Activated T-helper 17 cell treated with anti-CD3 and anti-CD28 coated beads, Interleukin-2, amount 50 U/mL, for 72 hours (primary cell): ENCODE results near the gene CDH13. TPM values are rescaled to one million over a fixed set of nuclear protein-coding genes. Genes with fewer than 3 reads are reported as not detected.

ENCODE experiments used
- ATAC-seq: fragments of 150-1000 bp; cut with Tn5 transposase; replicated peaks from 2 replicates; pipeline ENCODE4 v1.10.0; 2021; ENCODE audit warnings: mild to moderate bottlenecking, moderate library complexity
- H3K27ac Mint-ChIP-seq: one replicate; pipeline ENCODE4 v1.8.0; 2022; ENCODE audit warnings: mixed read lengths
- H3K27me3 Mint-ChIP-seq: one replicate; pipeline ENCODE4 v1.8.0; 2022; ENCODE audit warnings: mixed read lengths
- H3K36me3 Mint-ChIP-seq: one replicate; pipeline ENCODE4 v1.8.0; 2022; ENCODE audit warnings: low read depth, mild to moderate bottlenecking, mixed read lengths
- H3K4me1 Mint-ChIP-seq: one replicate; pipeline ENCODE4 v1.8.0; 2022; ENCODE audit warnings: mixed read lengths
- H3K4me3 Mint-ChIP-seq: one replicate; pipeline ENCODE4 v1.8.0; 2022; ENCODE audit warnings: mild to moderate bottlenecking, mixed read lengths
- H3K9me3 Mint-ChIP-seq: one replicate; pipeline ENCODE4 v1.8.0; 2022; ENCODE audit warnings: mixed read lengths
- total RNA-seq, 2 donors: library from RNA; stranded (reverse); gene quantifications; one replicate each; pipeline ENCODE4 v1.2.3, GENCODE V29; 2022

The CDH13 gene
- total RNA-seq, 2 donors from 2014 or later = not detected

- ATAC-seq = no peak
Observed at GRCh38 chr16:83134638-83135037, 507.9 kb downstream of the CDH13 start.

GRCh38 chr16:83136419-83136818, 509.6 kb downstream of the CDH13 start:
- Mint-ChIP-seq H3K4me1 (peaks cover 12% of the 10 kb centered on the region), H3K4me3 (no peak overlapping the region), H3K36me3 (no peaks in the 10 kb centered on the region), H3K27ac (no peak overlapping the region), H3K9me3 (no peaks in the 10 kb centered on the region), H3K27me3 (peaks cover 3% of the 10 kb centered on the region)
- ATAC-seq = no peak

More at GRCh38 chr16:83134638-83135037, 507.9 kb downstream of the CDH13 start:
- Mint-ChIP-seq H3K4me1 (peaks cover 12% of the 10 kb centered on the region), H3K4me3 (no peak overlapping the region), H3K27me3 (peaks cover 3% of the 10 kb centered on the region), H3K27ac (no peak overlapping the region), H3K9me3 (no peaks in the 10 kb centered on the region), H3K36me3 (no peaks in the 10 kb centered on the region)

GRCh38 chr16:83136924-83137323, 510.2 kb downstream of the CDH13 start:
- Mint-ChIP-seq H3K4me1 (peaks cover 12% of the 10 kb centered on the region), H3K36me3 (no peaks in the 10 kb centered on the region), H3K4me3 (peak overlapping the region; percentile 64), H3K27ac (peak overlapping the region; percentile 60), H3K9me3 (no peaks in the 10 kb centered on the region), H3K27me3 (peaks cover 3% of the 10 kb centered on the region)
- no peak for ATAC-seq

GRCh38 chr16:83137326-83137781, 510.6 kb downstream of the CDH13 start:
- peaks cover 4% of the 10 kb centered on the region for H3K27me3 Mint-ChIP-seq
- H3K4me1 Mint-ChIP-seq = peaks cover 12% of the 10 kb centered on the region
- no peaks in the 10 kb centered on the region for H3K36me3 Mint-ChIP-seq
- peak overlapping the region; percentile 60 for H3K27ac Mint-ChIP-seq
- peak overlapping the region; percentile 64 for H3K4me3 Mint-ChIP-seq
- H3K9me3 Mint-ChIP-seq = no peaks in the 10 kb centered on the region
- ATAC-seq = peak; percentile 86

DNA sequence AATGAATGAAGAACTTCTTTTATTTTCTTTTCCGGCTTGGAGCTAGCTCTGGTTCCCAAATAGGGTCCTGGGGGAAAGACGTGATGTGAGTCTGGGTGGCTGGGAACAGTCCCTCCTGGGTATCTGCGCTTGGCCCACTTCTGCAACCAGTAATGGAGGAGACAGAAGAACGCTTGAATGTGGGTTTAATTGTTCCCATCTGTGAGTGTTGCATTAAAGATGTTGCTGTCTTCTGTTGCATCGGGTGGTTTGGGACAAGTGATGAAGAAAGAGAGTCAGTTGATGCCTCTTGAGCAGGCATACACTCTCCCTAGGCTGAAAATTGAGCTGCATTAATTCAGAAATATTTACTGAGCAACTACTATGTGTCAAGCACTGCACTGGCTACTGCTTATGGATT, 511.1 kb downstream of the CDH13 start:
- Mint-ChIP-seq H3K9me3 (no peaks in the 10 kb centered on the region), H3K36me3 (no peaks in the 10 kb centered on the region), H3K4me1 (peaks cover 12% of the 10 kb centered on the region), H3K27me3 (peaks cover 7% of the 10 kb centered on the region), H3K27ac (peak overlapping the region; percentile 60), H3K4me3 (peak overlapping the region; percentile 64)
- ATAC-seq = no peak

GRCh38 chr16:83138512-83138911, 511.7 kb downstream of the CDH13 start:
- ATAC-seq = no peak

DNA sequence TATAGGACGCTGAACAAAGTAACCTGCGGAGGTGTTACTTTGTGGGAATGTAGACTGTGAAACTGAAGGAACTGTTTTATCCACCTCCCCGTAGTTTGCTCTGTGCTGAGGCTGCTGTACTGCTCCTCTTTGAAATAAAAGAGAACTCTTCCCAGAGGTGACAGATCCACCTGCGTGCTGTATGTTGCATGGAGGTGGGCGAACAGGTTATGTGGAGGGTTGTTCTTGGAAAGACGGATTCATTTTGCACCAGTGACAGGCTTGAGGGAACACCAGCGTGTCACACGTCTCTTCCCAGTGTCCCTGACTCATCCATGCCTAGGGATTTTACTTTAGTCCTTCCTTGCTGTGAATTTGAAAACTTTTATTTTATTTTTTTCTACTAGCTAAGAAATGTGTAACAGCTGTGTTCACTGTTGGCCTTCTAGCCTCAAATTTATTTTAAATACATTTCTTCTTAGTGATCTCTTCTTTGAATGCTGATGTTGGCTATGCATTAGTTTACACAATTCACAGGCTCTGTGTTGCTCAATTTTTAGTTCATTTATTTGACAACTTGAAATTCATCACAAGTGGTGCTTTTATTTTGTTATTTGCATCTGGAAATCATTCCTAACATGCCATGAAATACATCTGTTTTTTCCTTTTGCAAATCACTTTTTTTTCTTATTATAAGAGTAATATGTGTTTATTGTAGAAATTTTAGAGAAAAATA, 512.4 kb downstream of the CDH13 start:
- Mint-ChIP-seq H3K9me3 (no peaks in the 10 kb centered on the region), H3K27me3 (peaks cover 7% of the 10 kb centered on the region), H3K27ac (no peak overlapping the region), H3K36me3 (no peaks in the 10 kb centered on the region), H3K4me1 (peaks cover 12% of the 10 kb centered on the region), H3K4me3 (no peak overlapping the region)
- ATAC-seq = no peak

More at GRCh38 chr16:83138512-83138911, 511.7 kb downstream of the CDH13 start:
- Mint-ChIP-seq H3K36me3 (no peaks in the 10 kb centered on the region), H3K27me3 (peaks cover 7% of the 10 kb centered on the region), H3K4me1 (peaks cover 12% of the 10 kb centered on the region), H3K9me3 (no peaks in the 10 kb centered on the region), H3K4me3 (no peak overlapping the region), H3K27ac (no peak overlapping the region)

GRCh38 chr16:83143788-83144187, 517.0 kb downstream of the CDH13 start:
- no peak overlapping the region for H3K27ac Mint-ChIP-seq
- H3K4me1 Mint-ChIP-seq = no peaks in the 10 kb centered on the region
- H3K9me3 Mint-ChIP-seq = no peaks in the 10 kb centered on the region
- no peak overlapping the region for H3K4me3 Mint-ChIP-seq
- no peak for ATAC-seq
- H3K36me3 Mint-ChIP-seq = no peaks in the 10 kb centered on the region
- H3K27me3 Mint-ChIP-seq = peaks cover 11% of the 10 kb centered on the region

DNA sequence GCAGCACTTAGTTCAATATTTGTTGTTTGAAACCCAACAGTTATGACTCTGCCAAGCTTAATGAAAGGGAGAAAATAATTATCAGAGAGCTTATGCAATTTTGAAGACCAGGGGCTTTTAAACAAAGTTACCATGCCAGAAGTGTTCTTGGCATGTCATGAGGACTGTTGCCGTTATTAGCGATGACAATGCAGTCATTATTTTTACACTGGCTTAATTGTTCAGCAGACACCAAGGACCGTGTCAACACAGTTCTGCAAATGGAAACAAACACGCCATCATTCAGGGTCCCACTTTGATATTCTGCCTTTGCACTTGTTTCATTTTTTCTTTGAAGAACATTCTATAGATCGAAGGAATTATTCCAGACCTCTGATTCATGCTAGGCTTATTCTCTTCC, 518.5 kb downstream of the CDH13 start:
- H3K4me1 Mint-ChIP-seq = no peaks in the 10 kb centered on the region
- no peak overlapping the region for H3K4me3 Mint-ChIP-seq
- H3K27ac Mint-ChIP-seq = no peak overlapping the region
- H3K27me3 Mint-ChIP-seq = peaks cover 15% of the 10 kb centered on the region
- ATAC-seq = no peak
- no peaks in the 10 kb centered on the region for H3K9me3 Mint-ChIP-seq
- no peaks in the 10 kb centered on the region for H3K36me3 Mint-ChIP-seq

GRCh38 chr16:83147244-83147643, 520.5 kb downstream of the CDH13 start:
- Mint-ChIP-seq H3K27me3 (peaks cover 20% of the 10 kb centered on the region), H3K4me1 (no peaks in the 10 kb centered on the region), H3K36me3 (no peaks in the 10 kb centered on the region), H3K9me3 (no peaks in the 10 kb centered on the region), H3K27ac (no peak overlapping the region), H3K4me3 (no peak overlapping the region)
- no peak for ATAC-seq

DNA sequence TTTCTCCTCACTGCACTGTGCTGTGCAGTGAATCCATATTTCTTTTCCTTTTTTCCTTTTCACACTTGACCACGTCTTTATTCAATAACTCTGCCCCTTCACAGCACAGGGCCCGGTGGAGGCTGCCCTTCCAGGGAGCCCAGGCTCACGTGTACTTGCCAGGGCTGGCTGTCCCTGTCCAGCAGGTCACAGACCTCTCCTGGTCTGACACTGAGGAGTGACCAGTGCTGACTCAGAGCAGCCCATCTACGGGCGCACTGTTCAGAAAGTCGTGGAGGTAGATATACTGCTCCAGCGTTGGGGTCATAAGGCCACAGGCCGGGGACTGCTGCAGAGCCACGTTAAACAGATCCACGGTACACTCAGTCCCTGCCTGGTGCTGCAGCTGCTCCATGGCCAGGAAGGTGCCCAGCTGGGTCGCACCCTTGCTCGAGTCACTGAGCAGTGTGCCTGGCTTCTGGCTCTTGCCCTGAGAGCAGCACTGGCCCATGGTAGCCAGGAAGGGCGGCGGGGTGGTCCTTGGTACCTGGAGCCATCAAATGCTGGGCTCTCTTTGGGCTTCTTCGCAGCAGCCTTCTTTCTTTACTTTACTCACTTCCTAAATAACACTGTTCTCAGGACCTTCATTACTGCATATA, 531.7 kb downstream of the CDH13 start:
- H3K36me3 Mint-ChIP-seq = no peaks in the 10 kb centered on the region
- H3K27ac Mint-ChIP-seq = no peak overlapping the region
- peaks cover 2% of the 10 kb centered on the region for H3K9me3 Mint-ChIP-seq
- no peak overlapping the region for H3K4me3 Mint-ChIP-seq
- peaks cover 3% of the 10 kb centered on the region for H3K27me3 Mint-ChIP-seq
- no peak for ATAC-seq
- no peaks in the 10 kb centered on the region for H3K4me1 Mint-ChIP-seq

DNA sequence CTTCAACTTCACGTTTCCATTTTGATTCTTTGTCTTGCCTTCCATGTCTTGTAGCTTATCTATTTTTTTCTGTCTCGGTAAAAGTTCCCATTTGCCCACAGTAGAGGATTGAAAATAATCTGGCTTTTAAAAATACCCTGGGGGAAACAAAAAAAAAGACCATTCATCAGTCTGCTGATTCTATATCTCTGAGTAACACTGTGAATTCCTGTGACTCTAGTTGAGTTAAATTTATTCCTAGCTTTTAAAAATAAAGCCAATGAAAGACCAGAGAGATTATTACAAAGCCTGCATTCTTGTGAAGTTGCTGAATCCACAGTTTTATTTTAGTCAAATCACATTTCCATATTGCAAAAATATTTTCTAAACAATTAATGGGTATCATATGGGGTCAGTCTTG, 532.3 kb downstream of the CDH13 start:
- Mint-ChIP-seq H3K27ac (no peak overlapping the region), H3K4me3 (no peak overlapping the region), H3K36me3 (no peaks in the 10 kb centered on the region), H3K9me3 (peaks cover 4% of the 10 kb centered on the region), H3K4me1 (no peaks in the 10 kb centered on the region), H3K27me3 (peaks cover 4% of the 10 kb centered on the region)
- no peak for ATAC-seq

GRCh38 chr16:83160287-83161020, 533.7 kb downstream of the CDH13 start:
- Mint-ChIP-seq H3K4me1 (no peaks in the 10 kb centered on the region), H3K9me3 (peaks cover 4% of the 10 kb centered on the region), H3K27ac (no peak overlapping the region), H3K36me3 (no peaks in the 10 kb centered on the region), H3K4me3 (no peak overlapping the region), H3K27me3 (peaks cover 4% of the 10 kb centered on the region)
- no peak for ATAC-seq

- Mint-ChIP-seq H3K36me3 (no peaks in the 10 kb centered on the region), H3K27ac (no peak overlapping the region), H3K9me3 (peaks cover 4% of the 10 kb centered on the region), H3K4me1 (no peaks in the 10 kb centered on the region), H3K4me3 (no peak overlapping the region), H3K27me3 (peaks cover 4% of the 10 kb centered on the region)
- no peak for ATAC-seq
Observed at GRCh38 chr16:83162791-83163190, 536.0 kb downstream of the CDH13 start.

DNA sequence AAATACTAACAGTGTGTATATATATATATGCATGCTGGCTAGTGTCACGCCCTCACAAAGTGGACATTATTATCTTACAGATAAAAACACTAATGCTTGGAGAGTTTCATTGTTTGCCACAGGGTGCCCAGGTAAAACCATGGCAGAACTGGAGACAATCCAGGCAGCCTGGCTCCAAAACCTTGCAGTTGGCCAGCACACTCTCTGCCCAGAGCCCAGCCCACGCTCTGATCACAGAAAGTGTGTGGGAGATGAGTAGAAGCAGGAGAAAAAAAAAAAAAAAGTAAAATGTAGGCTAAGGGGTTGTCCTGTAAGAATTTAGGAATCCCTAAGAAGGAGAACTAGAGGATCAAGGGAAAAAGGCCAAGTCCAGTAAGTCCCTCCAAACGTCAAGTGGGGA, 538.0 kb downstream of the CDH13 start:
- no peaks in the 10 kb centered on the region for H3K4me1 Mint-ChIP-seq
- H3K4me3 Mint-ChIP-seq = no peak overlapping the region
- H3K36me3 Mint-ChIP-seq = no peaks in the 10 kb centered on the region
- H3K27me3 Mint-ChIP-seq = peaks cover 4% of the 10 kb centered on the region
- H3K9me3 Mint-ChIP-seq = peaks cover 4% of the 10 kb centered on the region
- no peak overlapping the region for H3K27ac Mint-ChIP-seq
- ATAC-seq = no peak
